H1 (cell line): ENCODE measurements around the gene CRTC1. TPM values are rescaled to one million over a fixed set of nuclear protein-coding genes. Genes with fewer than 3 reads are reported as not detected.

Experiments
- HDAC6 ChIP-seq: IDR thresholded peaks from one replicate; pipeline ENCODE4 v1.7.1; 2012; ENCODE audit warnings: low read depth, mild to moderate bottlenecking, inconsistent platforms, low read length, moderate library complexity
- TAF7 ChIP-seq: optimal IDR thresholded peaks from 2 replicates; pipeline ENCODE3; 2011; ENCODE audit warnings: low read depth, mild to moderate bottlenecking, inconsistent platforms, low read length, moderate library complexity, borderline replicate concordance
- polyA plus RNA-seq, 7 experiments: library from polyadenylated mRNA; depleted of rRNA in 3 of 7; stranded (reverse) in 5 of 7; unstranded in 2 of 7; fragments of >200 nt in 5 of 7; fragments of 200-250 nt in 2 of 7; gene quantifications; 1 replicate in 5 of 7; 2 replicates in 1 of 7; 4 replicates in 1 of 7; pipeline versions ENCODE4 v1.2.1 to v1.2.3, GENCODE V29; 2011 to 2013; ENCODE audit warnings: missing spikeins in 2 of 7, mixed read lengths in 2 of 7
- total RNA-seq: library from RNA; stranded (reverse); fragmentation: NEBNext Ultra II Directional; extraction: Animal tissue kit (Norgen Biotek cat#: 25700); gene quantifications from 2 replicates; pipeline ENCODE4 v1.2.1, GENCODE V29; 2021

The CRTC1 gene
- total and polyA plus RNA-seq, 2 of the 8 experiments (the other 6 are each of a cell fraction or from before 2014, with no cell fraction given) = 2.9 to 8.5 TPM

DNA sequence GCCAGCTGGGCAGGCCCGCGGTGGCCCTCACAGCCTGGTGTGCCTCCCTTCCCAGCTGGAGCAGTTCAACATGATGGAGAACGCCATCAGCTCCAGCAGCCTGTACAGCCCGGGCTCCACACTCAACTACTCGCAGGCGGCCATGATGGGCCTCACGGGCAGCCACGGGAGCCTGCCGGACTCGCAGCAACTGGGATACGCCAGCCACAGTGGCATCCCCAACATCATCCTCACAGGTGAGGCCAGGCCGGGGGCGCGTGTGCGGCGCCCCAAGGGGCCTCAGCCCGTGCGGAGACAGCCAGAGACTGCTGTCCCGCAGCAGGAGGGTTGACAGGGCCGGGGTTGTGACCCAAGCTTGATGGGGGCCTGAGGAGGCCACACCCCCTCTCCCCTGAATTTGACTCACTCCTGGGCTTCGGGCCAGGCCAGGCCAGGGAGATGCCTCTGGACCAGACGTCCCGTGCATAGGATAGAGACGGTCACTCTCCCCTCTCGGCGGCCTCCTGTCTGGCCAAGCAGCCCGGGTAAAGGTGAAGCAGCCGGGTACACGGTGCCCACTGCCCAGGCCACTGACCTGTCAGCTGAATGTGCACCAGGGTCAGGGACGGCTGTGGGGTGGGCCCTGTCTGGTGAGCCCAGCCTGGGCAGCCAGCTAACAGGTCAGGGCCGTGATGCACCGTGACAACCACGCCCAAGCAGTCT lies 92.3 kb downstream of the CRTC1 start (continued):
- TF ChIP-seq TAF7 = no peak
- no peak for TF ChIP-seq HDAC6
- TF ChIP-seq, all 59 proteins: peak for 0
